ENCODE results near the gene LRRFIP2. TPM values are rescaled to one million over a fixed set of nuclear protein-coding genes. Genes with fewer than 3 reads are reported as not detected.

Gene LRRFIP2
- total and polyA plus RNA-seq, 2 of the 4 experiments (the other 2 are of a cell fraction), result 20.6 to 31.0 TPM

GRCh38 chr3:37114251-37115145 lies 59.9 kb downstream of the LRRFIP2 start:
- ATAC-seq (ENCODE audit: low read depth), result peak; percentile 72
- Histone ChIP-seq H3K9me1 (ENCODE audit: insufficient read depth, low read length) (peaks cover 16% of the 10 kb centered on the region), H2BK20ac (ENCODE audit: low read depth, low read length) (peak overlapping the region; percentile 83), H4K20me1 (ENCODE audit: insufficient read depth, low read length) (peaks cover 4% of the 10 kb centered on the region), H2AK9ac (replicated peaks; ENCODE audit: low read depth, low read length, poor library complexity) (no peak overlapping the region), H3K56ac (ENCODE audit: extremely low read depth, insufficient read depth, low read length) (no peak overlapping the region), H4K5ac (ENCODE audit: low read depth, low read length) (peak overlapping the region; percentile 70; the same call in 1 of the 2 replicates), H2AFZ (replicated peaks; ENCODE audit: low read length, poor library complexity) (no peak overlapping the region), H3K23ac (ENCODE audit: low read depth, low read length) (peak overlapping the region; percentile 63; the same call in 1 of the 2 replicates), H2BK15ac (ENCODE audit: low read depth, low read length) (peak overlapping the region; percentile 75; the same call in 2 of the 3 replicates), H3K4me3 (ENCODE audit: insufficient read depth, low read depth, low read length) (no peak overlapping the region), H3K4ac (ENCODE audit: low read depth, low read length) (peak overlapping the region; percentile 91), H2AK5ac (ENCODE audit: low read depth, low read length) (peak overlapping the region; percentile 52; the same call in 1 of the 2 replicates), H3K9me3 (ENCODE audit: control insufficient read depth, insufficient read depth, low read length) (no peaks in the 10 kb centered on the region), H3K9ac (ENCODE audit: low read depth, low read length) (no peak overlapping the region), H3K18ac (ENCODE audit: low read depth, low read length) (peak overlapping the region; percentile 92), H2BK120ac (ENCODE audit: low read depth, low read length) (peak overlapping the region; percentile 80), H3K36me3 (ENCODE audit: control insufficient read depth, insufficient read depth, low read length) (peaks cover 6% of the 10 kb centered on the region), H3K79me1 (ENCODE audit: low read depth in 1 of 2, low read length in 2 of 2) (peaks cover 19 to 53% of the 10 kb centered on the region in 2 experiments), H3K27ac (ENCODE audit: insufficient read depth, low read length) (peak overlapping the region; percentile 77; the same call in 1 of the 2 replicates), H3K4me1 (ENCODE audit: control insufficient read depth, insufficient read depth, low read length) (peaks cover 16% of the 10 kb centered on the region), H4K91ac (ENCODE audit: insufficient read depth, low read depth, low read length) (peak overlapping the region; percentile 63), H3K4me2 (ENCODE audit: low read depth, low read length) (0 out of 2 replicates have a peak overlapping the region, but pooled peaks have one; percentile 44), H2BK5ac (ENCODE audit: low read depth, low read length, poor library complexity, severe bottlenecking) (peak overlapping the region; percentile 92), H3K14ac (replicated peaks; ENCODE audit: low read depth, low read length) (peak overlapping the region; percentile 75), H3K27me3 (ENCODE audit: control insufficient read depth, insufficient read depth, low read length) (no peaks in the 10 kb centered on the region), H4K8ac (ENCODE audit: low read depth in 2 of 2, low read length in 2 of 2) (peak overlapping the region in 1 of 2 experiments; percentile 87; a peak in 2 of 4 replicates)
- no TSS peak for BruUV-seq (replicated peaks)
- ChIA-PET POLR2A (ENCODE audit: unreplicated experiment) (interaction anchor here (1.0 kb wide), 1 partner anchor 9 kb away, joined by 3 read pairs; no protein-coding TSS in a partner anchor), CTCF (no interaction called here)
- dilution Hi-C loops (cut with HindIII; ENCODE audit: low sequenced_read_pairs, unreplicated experiment), result no loop called here
- in situ Hi-C loops (cut with MboI; ENCODE audit: low sequenced_read_pairs), result no loop called here
- peak; percentile 95 for DNase-seq
- intact Hi-C loops (cut with micrococcal nuclease), result loop anchor here (5.0 kb wide), 1 partner anchor 42 kb away; no protein-coding TSS in a partner anchor
- WGBS, 2 experiments (ENCODE audit: extremely low coverage in 2 of 2, insufficient read length in 1 of 2), result no CpG with 5 or more reads among the region's 2 CpGs
- TF ChIP-seq POLR2A (IDR thresholded peaks at IDR 0.05; ENCODE audit: low read depth, low read length) (no peak), CHD1 (IDR thresholded peaks at IDR 0.05; ENCODE audit: low read depth, low read length) (no peak), MAZ (IDR thresholded peaks at IDR 0.05; ENCODE audit: borderline replicate concordance, low read depth, low read length) (no peak), MXI1 (IDR thresholded peaks at IDR 0.05; ENCODE audit: borderline replicate concordance, low read depth, low read length) (no peak), RAD21 (IDR thresholded peaks at IDR 0.05; ENCODE audit: low read length) (no peak), NFE2L2 (IDR thresholded peaks at IDR 0.05; ENCODE audit: low read depth, low read length) (no peak), FOS (IDR thresholded peaks at IDR 0.05; ENCODE audit: low read depth, low read length) (peak; percentile 76; the same call in 1 of the 2 replicates), CEBPB (IDR thresholded peaks at IDR 0.05; ENCODE audit: low read depth, low read length) (0 out of 2 replicates have a peak, but pooled peaks have one; percentile 39), RCOR1 (IDR thresholded peaks at IDR 0.05; ENCODE audit: insufficient replicate concordance, low read length) (no peak), MAFK (IDR thresholded peaks at IDR 0.05; ENCODE audit: low read depth, low read length) (peak; percentile 40; the same call in 1 of the 2 replicates), SMC3 (IDR thresholded peaks at IDR 0.05; ENCODE audit: low read depth, low read length) (no peak), RFX5 (IDR thresholded peaks at IDR 0.05; ENCODE audit: low read depth, low read length) (no peak), BHLHE40 (IDR thresholded peaks at IDR 0.05; ENCODE audit: low read depth, low read length) (peak; percentile 92)
- TF ChIP-seq, protein P1, sequence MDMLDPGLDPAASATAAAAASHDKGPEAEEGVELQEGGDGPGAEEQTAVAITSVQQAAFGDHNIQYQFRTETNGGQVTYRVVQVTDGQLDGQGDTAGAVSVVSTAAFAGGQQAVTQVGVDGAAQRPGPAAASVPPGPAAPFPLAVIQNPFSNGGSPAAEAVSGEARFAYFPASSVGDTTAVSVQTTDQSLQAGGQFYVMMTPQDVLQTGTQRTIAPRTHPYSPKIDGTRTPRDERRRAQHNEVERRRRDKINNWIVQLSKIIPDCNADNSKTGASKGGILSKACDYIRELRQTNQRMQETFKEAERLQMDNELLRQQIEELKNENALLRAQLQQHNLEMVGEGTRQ (IDR thresholded peaks at IDR 0.05; ENCODE audit: low read depth, low read length), result no peak
- TF ChIP-seq, protein P2, sequence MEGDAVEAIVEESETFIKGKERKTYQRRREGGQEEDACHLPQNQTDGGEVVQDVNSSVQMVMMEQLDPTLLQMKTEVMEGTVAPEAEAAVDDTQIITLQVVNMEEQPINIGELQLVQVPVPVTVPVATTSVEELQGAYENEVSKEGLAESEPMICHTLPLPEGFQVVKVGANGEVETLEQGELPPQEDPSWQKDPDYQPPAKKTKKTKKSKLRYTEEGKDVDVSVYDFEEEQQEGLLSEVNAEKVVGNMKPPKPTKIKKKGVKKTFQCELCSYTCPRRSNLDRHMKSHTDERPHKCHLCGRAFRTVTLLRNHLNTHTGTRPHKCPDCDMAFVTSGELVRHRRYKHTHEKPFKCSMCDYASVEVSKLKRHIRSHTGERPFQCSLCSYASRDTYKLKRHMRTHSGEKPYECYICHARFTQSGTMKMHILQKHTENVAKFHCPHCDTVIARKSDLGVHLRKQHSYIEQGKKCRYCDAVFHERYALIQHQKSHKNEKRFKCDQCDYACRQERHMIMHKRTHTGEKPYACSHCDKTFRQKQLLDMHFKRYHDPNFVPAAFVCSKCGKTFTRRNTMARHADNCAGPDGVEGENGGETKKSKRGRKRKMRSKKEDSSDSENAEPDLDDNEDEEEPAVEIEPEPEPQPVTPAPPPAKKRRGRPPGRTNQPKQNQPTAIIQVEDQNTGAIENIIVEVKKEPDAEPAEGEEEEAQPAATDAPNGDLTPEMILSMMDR (conservative IDR thresholded peaks at IDR 0.05; ENCODE audit: low read depth, low read length), result no peak

Data from IMR-90 (cell line).